ENCODE results near the gene NDE1. TPM values are rescaled to one million over a fixed set of nuclear protein-coding genes. Genes with fewer than 3 reads are reported as not detected.

The NDE1 gene
- total RNA-seq, 2 donors from 2014 or later = 60.5 to 69.2 TPM

- WGBS, 2 experiments (ENCODE audit: insufficient coverage in 1 of 2, insufficient read length in 1 of 2) = 94 to 100% methylated on average over 2 of the region's 2 CpGs
- Histone ChIP-seq H3K36me3 (ENCODE audit: control insufficient read depth, insufficient read depth, low read length) (peaks cover 75% of the 10 kb centered on the region), H3K4me3 (ENCODE audit: low read length) (no peak overlapping the region), H3K9ac (ENCODE audit: extremely low read depth, low read length, poor library complexity, severe bottlenecking) (no peak overlapping the region), H3K27ac (ENCODE audit: low read depth, low read length) (no peak overlapping the region), H3K4me1 (ENCODE audit: control insufficient read depth, insufficient read depth, low read length) (no peaks in the 10 kb centered on the region), H3K9me3 (ENCODE audit: control insufficient read depth, low read length) (peaks cover 7% of the 10 kb centered on the region), H3K27me3 (ENCODE audit: control insufficient read depth, insufficient read depth, low read length, poor library complexity, severe bottlenecking) (no peaks in the 10 kb centered on the region)
- H3K27ac Mint-ChIP-seq = no peak overlapping the region
- H3K27me3 Mint-ChIP-seq (ENCODE audit: insufficient read depth) = no peaks in the 10 kb centered on the region
- H3K9me3 Mint-ChIP-seq = peaks cover 4% of the 10 kb centered on the region
- no peaks in the 10 kb centered on the region for H3K4me1 Mint-ChIP-seq
- TF ChIP-seq, protein P1, sequence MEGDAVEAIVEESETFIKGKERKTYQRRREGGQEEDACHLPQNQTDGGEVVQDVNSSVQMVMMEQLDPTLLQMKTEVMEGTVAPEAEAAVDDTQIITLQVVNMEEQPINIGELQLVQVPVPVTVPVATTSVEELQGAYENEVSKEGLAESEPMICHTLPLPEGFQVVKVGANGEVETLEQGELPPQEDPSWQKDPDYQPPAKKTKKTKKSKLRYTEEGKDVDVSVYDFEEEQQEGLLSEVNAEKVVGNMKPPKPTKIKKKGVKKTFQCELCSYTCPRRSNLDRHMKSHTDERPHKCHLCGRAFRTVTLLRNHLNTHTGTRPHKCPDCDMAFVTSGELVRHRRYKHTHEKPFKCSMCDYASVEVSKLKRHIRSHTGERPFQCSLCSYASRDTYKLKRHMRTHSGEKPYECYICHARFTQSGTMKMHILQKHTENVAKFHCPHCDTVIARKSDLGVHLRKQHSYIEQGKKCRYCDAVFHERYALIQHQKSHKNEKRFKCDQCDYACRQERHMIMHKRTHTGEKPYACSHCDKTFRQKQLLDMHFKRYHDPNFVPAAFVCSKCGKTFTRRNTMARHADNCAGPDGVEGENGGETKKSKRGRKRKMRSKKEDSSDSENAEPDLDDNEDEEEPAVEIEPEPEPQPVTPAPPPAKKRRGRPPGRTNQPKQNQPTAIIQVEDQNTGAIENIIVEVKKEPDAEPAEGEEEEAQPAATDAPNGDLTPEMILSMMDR (conservative IDR thresholded peaks at IDR 0.05) = no peak
- peaks cover 65% of the 10 kb centered on the region for H3K36me3 Mint-ChIP-seq (ENCODE audit: low read depth)
- no peak for DNase-seq
- no peak overlapping the region for H3K4me3 Mint-ChIP-seq
Measured at GRCh38 chr16:15631730-15632409, 18.2 kb upstream of the NDE1 start.

DNA sequence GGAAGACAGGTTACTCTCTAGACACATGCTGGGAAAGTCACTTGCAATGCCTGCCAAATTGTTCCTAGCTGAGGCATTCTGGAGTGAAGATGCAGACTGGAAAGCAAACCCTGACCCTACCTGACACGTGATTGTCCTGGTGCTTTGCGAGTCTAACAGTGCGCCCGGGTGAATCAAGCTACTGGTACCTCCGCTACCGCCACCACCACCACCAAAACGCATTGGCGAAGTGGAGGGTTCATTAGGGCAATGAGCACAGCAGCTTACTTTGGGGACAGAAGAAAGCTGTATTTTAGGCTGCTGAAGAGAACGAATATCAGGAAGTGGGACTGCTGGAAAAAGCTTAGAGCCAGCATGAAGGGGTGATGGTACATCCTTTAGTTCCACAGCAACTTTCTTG lies 14.1 kb upstream of the NDE1 start:
- peaks cover 74% of the 10 kb centered on the region for H3K36me3 Mint-ChIP-seq (ENCODE audit: low read depth)
- H3K9me3 Mint-ChIP-seq = peaks cover 4% of the 10 kb centered on the region
- Histone ChIP-seq H3K27ac (ENCODE audit: low read depth, low read length) (no peak overlapping the region), H3K36me3 (ENCODE audit: control insufficient read depth, insufficient read depth, low read length) (peaks cover 76% of the 10 kb centered on the region), H3K4me1 (ENCODE audit: control insufficient read depth, insufficient read depth, low read length) (no peaks in the 10 kb centered on the region), H3K4me3 (ENCODE audit: low read length) (no peak overlapping the region), H3K27me3 (ENCODE audit: control insufficient read depth, insufficient read depth, low read length, poor library complexity, severe bottlenecking) (no peaks in the 10 kb centered on the region), H3K9me3 (ENCODE audit: control insufficient read depth, low read length) (peaks cover 7% of the 10 kb centered on the region), H3K9ac (ENCODE audit: extremely low read depth, low read length, poor library complexity, severe bottlenecking) (no peak overlapping the region)
- H3K27ac Mint-ChIP-seq = no peak overlapping the region
- DNase-seq = no peak
- H3K4me1 Mint-ChIP-seq = no peaks in the 10 kb centered on the region
- H3K4me3 Mint-ChIP-seq = no peak overlapping the region
- WGBS, 2 experiments (ENCODE audit: insufficient coverage in 1 of 2, insufficient read length in 1 of 2) = 95 to 97% methylated on average over 5 to 9 of the region's 9 CpGs
- no peaks in the 10 kb centered on the region for H3K27me3 Mint-ChIP-seq (ENCODE audit: insufficient read depth)
- TF ChIP-seq, protein P1 (conservative IDR thresholded peaks at IDR 0.05) = no peak

GRCh38 chr16:15636392-15636873 lies 13.6 kb upstream of the NDE1 start:
- no peaks in the 10 kb centered on the region for H3K27me3 Mint-ChIP-seq (ENCODE audit: insufficient read depth)
- Histone ChIP-seq H3K4me1 (ENCODE audit: control insufficient read depth, insufficient read depth, low read length) (no peaks in the 10 kb centered on the region), H3K4me3 (ENCODE audit: low read length) (no peak overlapping the region), H3K9ac (ENCODE audit: extremely low read depth, low read length, poor library complexity, severe bottlenecking) (no peak overlapping the region), H3K27me3 (ENCODE audit: control insufficient read depth, insufficient read depth, low read length, poor library complexity, severe bottlenecking) (no peaks in the 10 kb centered on the region), H3K9me3 (ENCODE audit: control insufficient read depth, low read length) (peaks cover 7% of the 10 kb centered on the region), H3K36me3 (ENCODE audit: control insufficient read depth, insufficient read depth, low read length) (peaks cover 72% of the 10 kb centered on the region), H3K27ac (ENCODE audit: low read depth, low read length) (no peak overlapping the region)
- H3K36me3 Mint-ChIP-seq (ENCODE audit: low read depth) = peaks cover 70% of the 10 kb centered on the region
- no peak overlapping the region for H3K27ac Mint-ChIP-seq
- H3K9me3 Mint-ChIP-seq = peaks cover 4% of the 10 kb centered on the region
- TF ChIP-seq, protein P1 (conservative IDR thresholded peaks at IDR 0.05) = no peak
- H3K4me3 Mint-ChIP-seq = no peak overlapping the region
- H3K4me1 Mint-ChIP-seq = no peaks in the 10 kb centered on the region
- no peak for DNase-seq
